Astrocyte (in vitro differentiated cells and primary cell): ENCODE measurements around the gene ARHGAP12. TPM values are rescaled to one million over a fixed set of nuclear protein-coding genes. Genes with fewer than 3 reads are reported as not detected.
"Not testable (repeated sequence)": the region's sequence is repeated elsewhere in the genome, so short reads cannot be mapped to it uniquely, and the experiment has no call there.

Experiments used
- DNase-seq: peaks from one replicate; pipeline ENCODE4 v3.0.0-alpha.2; 2010; ENCODE audit warnings: low read depth
- FAIRE-seq: peaks from 2 replicates; lab custom pipeline; 2011; peaks lifted over from hg19 to GRCh38; lab: Jason Lieb, UNC
- H2AFZ ChIP-seq: 2 replicates; pipeline ENCODE4 v1.6.0; 2012; ENCODE audit warnings: low read depth, low read length, inconsistent platforms
- H3K27ac ChIP-seq: 2 replicates; pipeline ENCODE4 v1.5.1; 2011; ENCODE audit warnings: low read depth, low read length, inconsistent platforms
- H3K27me3 ChIP-seq: 2 replicates; pipeline ENCODE4 v1.6.0; 2011; ENCODE audit warnings: low read length, inconsistent platforms; ENCODE audit not compliant: insufficient read depth
- H3K36me3 ChIP-seq: 2 replicates; pipeline ENCODE4 v1.5.1; 2011; ENCODE audit warnings: low read length, inconsistent platforms; ENCODE audit not compliant: insufficient read depth
- H3K4me1 ChIP-seq: 2 replicates; pipeline ENCODE4 v1.5.1; 2011; ENCODE audit warnings: low read length, inconsistent platforms; ENCODE audit not compliant: insufficient read depth
- H3K4me2 ChIP-seq: 2 replicates; pipeline ENCODE4 v1.6.0; 2012; ENCODE audit warnings: low read length, inconsistent platforms
- H3K4me3 ChIP-seq: 2 replicates; pipeline ENCODE4 v1.5.1; 2011; ENCODE audit warnings: low read depth, mild to moderate bottlenecking, low read length, inconsistent platforms; ENCODE audit not compliant: insufficient read depth
- H3K79me2 ChIP-seq: 2 replicates; pipeline ENCODE4 v1.6.0; 2012; ENCODE audit warnings: mild to moderate bottlenecking, low read length, inconsistent platforms; ENCODE audit not compliant: insufficient read depth
- H3K9ac ChIP-seq: 2 replicates; pipeline ENCODE4 v1.6.0; 2012; ENCODE audit warnings: mild to moderate bottlenecking, low read length, inconsistent platforms
- H3K9me3 ChIP-seq: 2 replicates; pipeline ENCODE4 v1.5.1; 2012; ENCODE audit warnings: low read depth, mild to moderate bottlenecking, low read length, inconsistent platforms; ENCODE audit not compliant: insufficient read depth
- H4K20me1 ChIP-seq: 2 replicates; pipeline ENCODE4 v1.6.0; 2012; ENCODE audit warnings: low read length, inconsistent platforms; ENCODE audit not compliant: insufficient read depth
- H3K27ac Mint-ChIP-seq: one replicate; pipeline ENCODE4 v1.8.0; 2021; ENCODE audit warnings: mild to moderate bottlenecking, mixed read lengths; ENCODE audit not compliant: unreplicated experiment
- H3K27me3 Mint-ChIP-seq: one replicate; pipeline ENCODE4 v1.8.0; 2021; ENCODE audit warnings: low read depth, mixed read lengths; ENCODE audit not compliant: unreplicated experiment
- H3K36me3 Mint-ChIP-seq: one replicate; pipeline ENCODE4 v1.8.0; 2021; ENCODE audit warnings: low read depth, mixed read lengths; ENCODE audit not compliant: unreplicated experiment
- H3K4me1 Mint-ChIP-seq: one replicate; pipeline ENCODE4 v1.8.0; 2021; ENCODE audit warnings: low read depth, mixed read lengths; ENCODE audit not compliant: unreplicated experiment
- H3K4me3 Mint-ChIP-seq: one replicate; pipeline ENCODE4 v1.8.0; 2021; ENCODE audit warnings: mild to moderate bottlenecking, moderate library complexity, mixed read lengths; ENCODE audit not compliant: unreplicated experiment
- H3K9me3 Mint-ChIP-seq: one replicate; pipeline ENCODE4 v1.8.0; 2021; ENCODE audit warnings: mild to moderate bottlenecking, mixed read lengths; ENCODE audit not compliant: unreplicated experiment
- CTCF ChIP-seq: IDR thresholded peaks from 2 replicates; pipeline ENCODE4 v1.5.1; 2011; ENCODE audit warnings: low read depth, mild to moderate bottlenecking, inconsistent platforms, low read length, moderate library complexity; ENCODE audit not compliant: insufficient read depth
- EZH2 ChIP-seq: IDR thresholded peaks from 2 replicates; pipeline ENCODE4 v1.6.1; 2012; ENCODE audit warnings: mild to moderate bottlenecking, low read length, inconsistent platforms; ENCODE audit not compliant: insufficient read depth
- total RNA-seq: library from RNA; stranded (reverse); gene quantifications from 2 replicates; pipeline ENCODE4 v1.2.1, GENCODE V29; 2021

ARHGAP12 gene
- total RNA-seq, 1 donor from 2014 or later, result 24.9 TPM

- Mint-ChIP-seq H3K27ac (no peak overlapping the region), H3K4me3 (no peak overlapping the region), H3K36me3 (no peaks in the 10 kb centered on the region), H3K9me3 (no peaks in the 10 kb centered on the region), H3K27me3 (no peaks in the 10 kb centered on the region), H3K4me1 (peaks cover 15% of the 10 kb centered on the region)
- Histone ChIP-seq H3K79me2 (no peaks in the 10 kb centered on the region), H3K27ac (no peak overlapping the region), H3K36me3 (no peaks in the 10 kb centered on the region), H3K4me1 (peaks cover 16% of the 10 kb centered on the region), H3K9ac (no peak overlapping the region), H3K9me3 (no peaks in the 10 kb centered on the region), H3K4me2 (no peak overlapping the region), H3K4me3 (no peak overlapping the region), H2AFZ (no peak overlapping the region), H4K20me1 (no peaks in the 10 kb centered on the region), H3K27me3 (no peaks in the 10 kb centered on the region)
- DNase-seq (peak; percentile 25), FAIRE-seq (no peak)
- TF ChIP-seq CTCF (no peak), EZH2 (no peak)
These were observed 45.9 kb upstream of the ARHGAP12 start for GRCh38 chr10:31974434-31975124.

GRCh38 chr10:31972519-31973041 is 43.9 kb upstream of the ARHGAP12 start:
- no peaks in the 10 kb centered on the region for H4K20me1 ChIP-seq
- FAIRE-seq (no peak), DNase-seq (no peak)
- H3K36me3 Mint-ChIP-seq, result no peaks in the 10 kb centered on the region
- H3K27ac Mint-ChIP-seq, result no peak overlapping the region
- no peak overlapping the region for H3K27ac ChIP-seq
- peaks cover 13% of the 10 kb centered on the region for H3K4me1 ChIP-seq
- H3K9ac ChIP-seq, result no peak overlapping the region
- no peak overlapping the region for H3K4me2 ChIP-seq
- no peaks in the 10 kb centered on the region for H3K79me2 ChIP-seq
- no peaks in the 10 kb centered on the region for H3K27me3 ChIP-seq
- H2AFZ ChIP-seq, result no peak overlapping the region
- no peaks in the 10 kb centered on the region for H3K36me3 ChIP-seq
- TF ChIP-seq EZH2, result no peak
- TF ChIP-seq CTCF, result no peak
- H3K27me3 Mint-ChIP-seq, result no peaks in the 10 kb centered on the region
- H3K9me3 Mint-ChIP-seq, result no peaks in the 10 kb centered on the region
- no peak overlapping the region for H3K4me3 Mint-ChIP-seq
- peaks cover 10% of the 10 kb centered on the region for H3K4me1 Mint-ChIP-seq
- no peaks in the 10 kb centered on the region for H3K9me3 ChIP-seq
- no peak overlapping the region for H3K4me3 ChIP-seq

- not testable (repeated sequence) for H3K79me2 ChIP-seq, DNase-seq, H3K9ac ChIP-seq, H3K4me1 Mint-ChIP-seq, H3K9me3 Mint-ChIP-seq, H3K27ac Mint-ChIP-seq, FAIRE-seq, H3K27me3 ChIP-seq, H3K27me3 Mint-ChIP-seq, H4K20me1 ChIP-seq, H3K36me3 ChIP-seq, H2AFZ ChIP-seq, H3K36me3 Mint-ChIP-seq, H3K9me3 ChIP-seq, H3K4me3 ChIP-seq, H3K27ac ChIP-seq, H3K4me3 Mint-ChIP-seq, H3K4me2 ChIP-seq, H3K4me1 ChIP-seq
These were observed 41.2 kb upstream of the ARHGAP12 start for GRCh38 chr10:31969847-31970246.
